Caco-2 (cell line): ENCODE data around the gene DYNLL2. TPM values are rescaled to one million over a fixed set of nuclear protein-coding genes. Genes with fewer than 3 reads are reported as not detected.
A peak's percentile ranks its signal among the peaks of the same experiment; 100 is the strongest.

Experiments
- BruUV-seq: library from RNA; stranded (reverse); fragments of 400-500 nt; replicated peaks from 2 replicates; lab custom pipeline; 2021; lab: Mats Ljungman, UMichigan
- CTCF ChIA-PET: fragments of 300-600 bp; sonication (Branson Sonifier 250); formaldehyde crosslinking; loops from one replicate; lab custom pipeline; 2022; ENCODE audit warnings: antibody characterized with exemption; lab: Charles Lee
- POLR2A ChIA-PET: fragments of 300-600 bp; sonication (Branson Sonifier 250); formaldehyde crosslinking; loops from one replicate; lab custom pipeline; 2022; ENCODE audit warnings: antibody characterized with exemption; lab: Charles Lee
- DNase-seq, 2 experiments: peaks; one replicate each; pipeline versions ENCODE4 v3.0.0 to v3.0.0-alpha.2; 2020 to 2022
- H3K27me3 ChIP-seq: replicated peaks from 2 replicates; pipeline ENCODE4 v1.6.0; 2011; ENCODE audit warnings: low read length; ENCODE audit not compliant: control insufficient read depth, insufficient read depth
- H3K36me3 ChIP-seq: 2 replicates; pipeline ENCODE4 v1.5.1; 2011; ENCODE audit warnings: low read length; ENCODE audit not compliant: control insufficient read depth, insufficient read depth
- H3K4me1 ChIP-seq: fragments of 250-450 bp; sonication (Bioruptor Pico); 2 replicates; pipeline ENCODE4 v1.5.1; 2020; ENCODE audit warnings: mild to moderate bottlenecking
- H3K4me3 ChIP-seq: 2 replicates; pipeline ENCODE4 v1.5.1; 2011; ENCODE audit warnings: low read depth, mild to moderate bottlenecking, control low read depth, low read length
- H3K9me3 ChIP-seq: fragments of 250-450 bp; sonication (Bioruptor Pico); 2 replicates; pipeline ENCODE4 v1.5.1; 2020; ENCODE audit warnings: mild to moderate bottlenecking, moderate library complexity
- H3K27ac Mint-ChIP-seq: one replicate; pipeline ENCODE4 v1.8.0; 2022; ENCODE audit warnings: mixed read lengths; ENCODE audit not compliant: unreplicated experiment
- H3K27me3 Mint-ChIP-seq: one replicate; pipeline ENCODE4 v1.8.0; 2022; ENCODE audit warnings: mixed read lengths; ENCODE audit not compliant: insufficient read depth, unreplicated experiment
- H3K36me3 Mint-ChIP-seq: one replicate; pipeline ENCODE4 v1.8.0; 2022; ENCODE audit warnings: mild to moderate bottlenecking, mixed read lengths; ENCODE audit not compliant: insufficient read depth, unreplicated experiment
- H3K4me1 Mint-ChIP-seq: one replicate; pipeline ENCODE4 v1.8.0; 2022; ENCODE audit warnings: low read depth, mixed read lengths; ENCODE audit not compliant: unreplicated experiment
- H3K4me3 Mint-ChIP-seq: one replicate; pipeline ENCODE4 v1.8.0; 2022; ENCODE audit warnings: mild to moderate bottlenecking, moderate library complexity, mixed read lengths; ENCODE audit not compliant: unreplicated experiment
- H3K9me3 Mint-ChIP-seq: one replicate; pipeline ENCODE4 v1.8.0; 2022; ENCODE audit warnings: mixed read lengths; ENCODE audit not compliant: unreplicated experiment
- intact Hi-C: fragments of 100-400 bp; cut with micrococcal nuclease; formaldehyde crosslinking; loops from one replicate; pipeline ENCODE4 v1.10.0; 2022; ENCODE audit not compliant: unreplicated experiment
- total RNA-seq: library from RNA; stranded (reverse); gene quantifications from 2 replicates; pipeline ENCODE4 v1.2.3, GENCODE V29; 2022
- TF ChIP-seq, protein P1 (sequence below), 2 experiments: fragments of 200-600 bp in 1 of 2; IDR thresholded peaks; 1 replicate in 1 of 2; 2 replicates in 1 of 2; pipeline versions ENCODE4 v1.5.1 to v1.8.0; 2011 to 2022; ENCODE audit warnings: antibody characterized with exemption in 1 of 2, control low read depth in 1 of 2, inconsistent platforms in 1 of 2, low read depth in 1 of 2, low read length in 1 of 2, mild to moderate bottlenecking in 1 of 2, moderate library complexity in 1 of 2; ENCODE audit not compliant: insufficient read depth in 1 of 2, severe bottlenecking in 1 of 2, unreplicated experiment in 1 of 2

Gene DYNLL2
- total RNA-seq, 1 experiment from 2014 or later, result 80.6 TPM

DNA sequence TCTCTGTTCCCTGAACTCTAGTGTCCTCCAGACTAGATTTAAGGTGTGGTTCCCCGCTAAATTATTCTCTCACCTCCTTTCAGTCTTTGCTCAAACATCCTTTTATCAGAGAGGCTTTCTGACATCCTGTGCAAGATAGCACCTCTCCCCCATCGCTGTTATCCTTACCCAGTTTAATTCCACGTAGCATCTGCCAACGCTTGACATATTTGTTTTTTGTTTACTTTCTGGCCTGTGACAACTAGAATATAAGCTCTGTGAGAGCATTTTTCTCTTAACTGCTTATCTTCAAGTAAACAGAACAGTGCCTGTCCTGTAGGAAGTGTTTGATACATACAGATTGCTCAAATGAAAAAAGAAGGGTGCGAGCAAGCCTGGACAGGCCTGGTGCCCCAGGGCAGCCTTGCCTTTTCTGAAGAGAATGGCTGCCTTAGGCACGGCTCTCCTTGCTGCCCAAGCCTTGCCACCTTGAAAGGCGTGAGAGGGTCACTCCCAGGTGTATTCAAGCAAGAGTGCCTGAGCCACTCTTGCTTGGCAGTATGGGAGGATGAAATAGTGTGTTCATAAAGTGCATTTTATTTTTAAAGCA is 9.7 kb downstream of the DYNLL2 start:
- Histone ChIP-seq H3K27me3 (no peaks in the 10 kb centered on the region), H3K4me1 (no peaks in the 10 kb centered on the region), H3K4me3 (no peak overlapping the region), H3K36me3 (peaks cover 10% of the 10 kb centered on the region), H3K9me3 (no peaks in the 10 kb centered on the region)
- Mint-ChIP-seq H3K36me3 (peaks cover 78% of the 10 kb centered on the region), H3K4me1 (no peaks in the 10 kb centered on the region), H3K27me3 (no peaks in the 10 kb centered on the region), H3K27ac (no peak overlapping the region), H3K4me3 (no peak overlapping the region), H3K9me3 (no peaks in the 10 kb centered on the region)
- TF ChIP-seq, protein P1, sequence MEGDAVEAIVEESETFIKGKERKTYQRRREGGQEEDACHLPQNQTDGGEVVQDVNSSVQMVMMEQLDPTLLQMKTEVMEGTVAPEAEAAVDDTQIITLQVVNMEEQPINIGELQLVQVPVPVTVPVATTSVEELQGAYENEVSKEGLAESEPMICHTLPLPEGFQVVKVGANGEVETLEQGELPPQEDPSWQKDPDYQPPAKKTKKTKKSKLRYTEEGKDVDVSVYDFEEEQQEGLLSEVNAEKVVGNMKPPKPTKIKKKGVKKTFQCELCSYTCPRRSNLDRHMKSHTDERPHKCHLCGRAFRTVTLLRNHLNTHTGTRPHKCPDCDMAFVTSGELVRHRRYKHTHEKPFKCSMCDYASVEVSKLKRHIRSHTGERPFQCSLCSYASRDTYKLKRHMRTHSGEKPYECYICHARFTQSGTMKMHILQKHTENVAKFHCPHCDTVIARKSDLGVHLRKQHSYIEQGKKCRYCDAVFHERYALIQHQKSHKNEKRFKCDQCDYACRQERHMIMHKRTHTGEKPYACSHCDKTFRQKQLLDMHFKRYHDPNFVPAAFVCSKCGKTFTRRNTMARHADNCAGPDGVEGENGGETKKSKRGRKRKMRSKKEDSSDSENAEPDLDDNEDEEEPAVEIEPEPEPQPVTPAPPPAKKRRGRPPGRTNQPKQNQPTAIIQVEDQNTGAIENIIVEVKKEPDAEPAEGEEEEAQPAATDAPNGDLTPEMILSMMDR (IDR thresholded peaks at IDR 0.05; ENCODE audit: insufficient read depth in 1 of 2, low read depth in 1 of 2, low read length in 1 of 2, severe bottlenecking in 1 of 2, unreplicated experiment in 1 of 2), result no peak
- ChIA-PET CTCF (no interaction called here), POLR2A (interaction anchor here (0.6 to 2.4 kb wide), 2 partner anchors 10 to 735 kb away, joined by 3 to 9 read pairs; partner anchors contain the start of gene DYNLL2)
- DNase-seq, result no peak
- no TSS peak for BruUV-seq
- intact Hi-C loops, result no loop called here

DNA sequence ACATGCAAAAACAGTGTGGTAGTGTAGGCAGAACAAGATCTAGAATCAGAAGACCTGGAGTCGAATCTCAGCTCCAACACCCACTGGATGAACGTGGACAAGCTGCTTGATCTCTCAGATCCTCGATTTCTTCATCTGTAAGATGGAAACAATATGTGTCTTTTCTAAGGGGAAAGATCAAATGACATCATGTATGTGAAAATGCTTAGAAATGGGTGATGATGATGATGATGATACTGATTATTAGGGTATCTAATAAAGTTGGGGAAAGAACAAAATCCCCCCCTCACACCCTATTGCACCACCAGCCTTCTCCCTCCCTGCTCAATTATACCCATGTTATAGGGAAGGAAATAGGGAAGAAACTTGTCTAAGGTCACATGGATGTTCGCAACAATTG is 10.9 kb downstream of the DYNLL2 start:
- BruUV-seq, result no TSS peak
- Mint-ChIP-seq H3K9me3 (no peaks in the 10 kb centered on the region), H3K36me3 (peaks cover 71% of the 10 kb centered on the region), H3K27ac (no peak overlapping the region), H3K4me1 (no peaks in the 10 kb centered on the region), H3K4me3 (no peak overlapping the region), H3K27me3 (no peaks in the 10 kb centered on the region)
- DNase-seq, result no peak
- TF ChIP-seq, protein P1 (IDR thresholded peaks at IDR 0.05; ENCODE audit: insufficient read depth in 1 of 2, low read depth in 1 of 2, low read length in 1 of 2, severe bottlenecking in 1 of 2, unreplicated experiment in 1 of 2), result no peak
- intact Hi-C loops, result no loop called here
- Histone ChIP-seq H3K9me3 (no peaks in the 10 kb centered on the region), H3K27me3 (no peaks in the 10 kb centered on the region), H3K4me3 (no peak overlapping the region), H3K4me1 (no peaks in the 10 kb centered on the region), H3K36me3 (peaks cover 7% of the 10 kb centered on the region)
- ChIA-PET CTCF (no interaction called here), POLR2A (no interaction called here)

DNA sequence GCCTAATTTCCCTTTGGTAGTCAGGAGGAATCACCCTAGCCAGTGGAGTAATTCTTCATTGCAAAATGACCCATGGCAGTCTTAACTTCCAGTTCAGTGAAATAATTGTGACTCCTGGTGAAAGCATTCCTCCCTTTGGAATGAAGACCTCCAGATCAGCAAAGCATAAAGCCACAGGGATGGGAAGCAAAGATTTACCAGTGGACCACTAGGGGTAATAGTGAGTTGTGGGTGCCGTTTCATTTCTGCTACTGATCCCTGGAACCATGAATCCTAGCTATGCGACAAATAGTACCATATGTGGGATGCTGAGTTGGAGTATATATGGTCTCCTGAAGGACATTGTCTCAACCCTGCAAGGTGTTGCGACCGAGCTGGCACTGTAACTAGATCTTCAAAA is 13.7 kb downstream of the DYNLL2 start:
- CTCF ChIA-PET, result no interaction called here

More for the DNA sequence above, 13.7 kb downstream of the DYNLL2 start:
- TF ChIP-seq, protein P1 (IDR thresholded peaks at IDR 0.05; ENCODE audit: insufficient read depth in 1 of 2, low read depth in 1 of 2, low read length in 1 of 2, severe bottlenecking in 1 of 2, unreplicated experiment in 1 of 2), result peak in 1 of 2 experiments; percentile 11
- Mint-ChIP-seq H3K27me3 (no peaks in the 10 kb centered on the region), H3K4me1 (no peaks in the 10 kb centered on the region), H3K36me3 (peaks cover 43% of the 10 kb centered on the region), H3K27ac (no peak overlapping the region), H3K9me3 (no peaks in the 10 kb centered on the region), H3K4me3 (no peak overlapping the region)
- no peaks in the 10 kb centered on the region for H3K27me3 ChIP-seq
- POLR2A ChIA-PET, result interaction anchor here (0.5 kb wide), 1 partner anchor 246 kb away, joined by 4 read pairs; no protein-coding TSS in a partner anchor
- no peaks in the 10 kb centered on the region for H3K9me3 ChIP-seq
- H3K4me3 ChIP-seq, result no peak overlapping the region
- no TSS peak for BruUV-seq
- intact Hi-C loops, result no loop called here
- H3K4me1 ChIP-seq, result no peaks in the 10 kb centered on the region
- H3K36me3 ChIP-seq, result peaks cover 2% of the 10 kb centered on the region; the same call in 1 of the 2 replicates
- DNase-seq, result no peak
